H9 (cell line): Measurements from ENCODE around the gene DNAAF5. TPM values are rescaled to one million over a fixed set of nuclear protein-coding genes. Genes with fewer than 3 reads are reported as not detected.
A peak's percentile ranks its signal among the peaks of the same experiment; 100 is the strongest.

Experiments used
- DNase-seq: peaks from one replicate; pipeline ENCODE4 v3.0.0-alpha.2; 2017
- H2AFZ ChIP-seq: one replicate; pipeline ENCODE4 v1.6.1; 2013; ENCODE audit warnings: mild to moderate bottlenecking, low read length, control low read depth, moderate library complexity
- H2AK5ac ChIP-seq: 2 replicates; pipeline ENCODE4 v1.6.1; 2013; ENCODE audit warnings: low read length, control low read depth, mixed read lengths; ENCODE audit not compliant: insufficient read length
- H2BK120ac ChIP-seq: one replicate; pipeline ENCODE4 v1.6.1; 2013; ENCODE audit warnings: low read depth, mild to moderate bottlenecking, low read length, control low read depth, inconsistent platforms; ENCODE audit not compliant: poor library complexity, severe bottlenecking
- H2BK12ac ChIP-seq: 2 replicates; pipeline ENCODE4 v1.6.1; 2013; ENCODE audit warnings: low read length, control low read depth, mixed read lengths, low read depth; ENCODE audit not compliant: insufficient read length
- H2BK15ac ChIP-seq: 2 replicates; pipeline ENCODE4 v1.6.1; 2013; ENCODE audit warnings: low read depth, low read length, control low read depth
- H2BK20ac ChIP-seq: one replicate; pipeline ENCODE4 v1.6.1; 2013; ENCODE audit warnings: low read depth, mild to moderate bottlenecking, low read length, control low read depth, inconsistent platforms; ENCODE audit not compliant: poor library complexity, severe bottlenecking
- H2BK5ac ChIP-seq: 2 replicates; pipeline ENCODE4 v1.6.1; 2013; ENCODE audit warnings: low read length, control low read depth, mixed read lengths; ENCODE audit not compliant: insufficient read length
- H3K14ac ChIP-seq: 2 replicates; pipeline ENCODE4 v1.6.1; 2013; ENCODE audit warnings: low read length, control low read depth; ENCODE audit not compliant: insufficient read depth
- H3K18ac ChIP-seq: 2 replicates; pipeline ENCODE4 v1.6.1; 2013; ENCODE audit warnings: low read depth, mild to moderate bottlenecking, mixed read lengths, low read length, control low read depth; ENCODE audit not compliant: insufficient read length
- H3K23ac ChIP-seq: 2 replicates; pipeline ENCODE4 v1.6.1; 2013; ENCODE audit warnings: low read length, control low read depth, mixed read lengths, low read depth; ENCODE audit not compliant: insufficient read length
- H3K23me2 ChIP-seq: 2 replicates; pipeline ENCODE4 v1.6.1; 2013; ENCODE audit warnings: low read depth, mild to moderate bottlenecking, mixed read lengths, low read length, control low read depth; ENCODE audit not compliant: insufficient read length, poor library complexity, severe bottlenecking
- H3K27ac ChIP-seq: 2 replicates; pipeline ENCODE4 v1.5.1; 2013; ENCODE audit warnings: low read length, control low read depth, mixed read lengths, low read depth; ENCODE audit not compliant: insufficient read length
- H3K27me3 ChIP-seq: 2 replicates; pipeline ENCODE4 v1.6.1; 2013; ENCODE audit warnings: low read length, control low read depth, inconsistent platforms; ENCODE audit not compliant: insufficient read depth
- H3K4ac ChIP-seq: 2 replicates; pipeline ENCODE4 v1.6.1; 2013; ENCODE audit warnings: low read depth, mild to moderate bottlenecking, control low read depth, inconsistent platforms, low read length, moderate library complexity
- H3K4me1 ChIP-seq: 2 replicates; pipeline ENCODE4 v1.6.1; 2013; ENCODE audit warnings: low read length, control low read depth, inconsistent platforms; ENCODE audit not compliant: insufficient read depth
- H3K4me2 ChIP-seq: 2 replicates; pipeline ENCODE4 v1.6.1; 2013; ENCODE audit warnings: low read length, control low read depth, mixed read lengths; ENCODE audit not compliant: insufficient read length, insufficient read depth
- H3K56ac ChIP-seq: 2 replicates; pipeline ENCODE4 v1.6.1; 2013; ENCODE audit warnings: low read depth, mild to moderate bottlenecking, mixed read lengths, low read length, control low read depth; ENCODE audit not compliant: insufficient read length
- H3K79me1 ChIP-seq: 2 replicates; pipeline ENCODE4 v1.6.1; 2013; ENCODE audit warnings: low read depth, mild to moderate bottlenecking, moderate library complexity, low read length, control low read depth, inconsistent platforms; ENCODE audit not compliant: insufficient read depth, poor library complexity, severe bottlenecking
- H3K79me2 ChIP-seq: 2 replicates; pipeline ENCODE4 v1.6.1; 2013; ENCODE audit warnings: low read length, control low read depth, inconsistent platforms; ENCODE audit not compliant: insufficient read depth
- H3K9ac ChIP-seq: 2 replicates; pipeline ENCODE4 v1.6.1; 2013; ENCODE audit warnings: low read length, control low read depth, mixed read lengths; ENCODE audit not compliant: insufficient read length; ENCODE audit errors: extremely low read depth
- H3K9me3 ChIP-seq: one replicate; pipeline ENCODE4 v1.6.1; 2013; ENCODE audit warnings: low read depth, low read length, inconsistent platforms; ENCODE audit not compliant: control insufficient read depth
- H3T11ph ChIP-seq: one replicate; pipeline ENCODE4 v1.6.1; 2013; ENCODE audit warnings: mild to moderate bottlenecking, low read length, control low read depth, inconsistent platforms
- H4K20me1 ChIP-seq: one replicate; pipeline ENCODE4 v1.6.1; 2013; ENCODE audit not compliant: control insufficient read depth, insufficient read length, insufficient read depth
- H4K5ac ChIP-seq: 2 replicates; pipeline ENCODE4 v1.6.1; 2013; ENCODE audit warnings: low read depth, mild to moderate bottlenecking, mixed read lengths, low read length, control low read depth; ENCODE audit not compliant: insufficient read length
- H4K8ac ChIP-seq: replicated peaks from 2 replicates; pipeline ENCODE4 v1.6.1; 2013; ENCODE audit warnings: low read length, control low read depth, mixed read lengths, low read depth; ENCODE audit not compliant: insufficient read length
- H4K91ac ChIP-seq: 2 replicates; pipeline ENCODE4 v1.6.1; 2013; ENCODE audit warnings: low read depth, mild to moderate bottlenecking, moderate library complexity, mixed read lengths, low read length, control low read depth; ENCODE audit not compliant: insufficient read length
- H3K27ac Mint-ChIP-seq, 3 experiments: 2 replicates in 2 of 3; 3 replicates in 1 of 3; pipeline ENCODE4 v1.8.0; 2020 to 2021; ENCODE audit warnings: mixed read lengths in 3 of 3, mild to moderate bottlenecking in 1 of 3, moderate library complexity in 1 of 3
- H3K27me3 Mint-ChIP-seq: 2 replicates; pipeline ENCODE4 v1.8.0; 2021; ENCODE audit warnings: low read depth, mild to moderate bottlenecking, moderate library complexity, mixed read lengths
- H3K36me3 Mint-ChIP-seq, 3 experiments: 2 replicates in 2 of 3; 3 replicates in 1 of 3; pipeline ENCODE4 v1.8.0; 2020 to 2021; ENCODE audit warnings: low read depth in 3 of 3, mixed read lengths in 3 of 3; ENCODE audit not compliant: insufficient read depth in 1 of 3
- H3K4me1 Mint-ChIP-seq, 2 experiments: 2 replicates each; pipeline ENCODE4 v1.8.0; 2020; ENCODE audit warnings: mixed read lengths in 2 of 2
- H3K4me3 Mint-ChIP-seq, 2 experiments: 2 replicates in 1 of 2; 3 replicates in 1 of 2; pipeline ENCODE4 v1.8.0; 2020 to 2021; ENCODE audit warnings: mild to moderate bottlenecking in 2 of 2, mixed read lengths in 2 of 2, moderate library complexity in 1 of 2
- H3K9me3 Mint-ChIP-seq, 2 experiments: 2 replicates in 1 of 2; 3 replicates in 1 of 2; pipeline ENCODE4 v1.8.0; 2020; ENCODE audit warnings: mild to moderate bottlenecking in 2 of 2, mixed read lengths in 2 of 2, moderate library complexity in 1 of 2
- CTCF ChIP-seq: fragments of 200-600 bp; sonication (generic); conservative IDR thresholded peaks from 3 replicates; pipeline ENCODE4 v1.8.0; 2021; ENCODE audit warnings: antibody characterized with exemption, mild to moderate bottlenecking
- WGBS: extraction: QIAGEN DNeasy Blood & Tissue Kit; methylation state at CpG from one replicate; pipeline ENCODE4 v1.1.7; 2013; ENCODE audit warnings: missing lambda C conversion rate, low lambda C conversion rate, mixed read lengths; ENCODE audit not compliant: insufficient read length; ENCODE audit errors: extremely low coverage; 5-methylcytosine and 5-hydroxymethylcytosine counted together
- total RNA-seq: library from RNA; stranded (reverse); gene quantifications from 2 replicates; pipeline ENCODE4 v1.2.1, GENCODE V29; 2021

The DNAAF5 gene
- total RNA-seq, 1 experiment from 2014 or later: 43.5 TPM

- Histone ChIP-seq H3K18ac (peak overlapping the region; percentile 31), H2AFZ (no peak overlapping the region), H4K8ac (no peak overlapping the region), H3K56ac (no peak overlapping the region), H2BK5ac (no peak overlapping the region), H3K23ac (no peak overlapping the region), H3K9ac (no peak overlapping the region), H2AK5ac (no peak overlapping the region), H4K91ac (no peak overlapping the region), H4K5ac (no peak overlapping the region), H3K9me3 (no peaks in the 10 kb centered on the region), H3K27ac (no peak overlapping the region), H3K27me3 (no peaks in the 10 kb centered on the region), H2BK120ac (no peak overlapping the region), H3K4me2 (no peak overlapping the region), H3K14ac (peak overlapping the region; percentile 67; the same call in 1 of the 2 replicates), H2BK15ac (no peak overlapping the region), H3K79me1 (no peaks in the 10 kb centered on the region), H3K4me1 (no peaks in the 10 kb centered on the region), H3T11ph (no peak overlapping the region), H2BK12ac (no peak overlapping the region), H3K23me2 (no peaks in the 10 kb centered on the region), H2BK20ac (no peak overlapping the region), H3K4ac (no peak overlapping the region), H4K20me1 (no peaks in the 10 kb centered on the region), H3K79me2 (no peaks in the 10 kb centered on the region)
- Mint-ChIP-seq H3K4me1 (no peaks in the 10 kb centered on the region), H3K36me3 (peaks cover 17 to 39% (median 29%) of the 10 kb centered on the region in 3 experiments), H3K27ac (no peak overlapping the region; a peak in 1 of 7 replicates), H3K4me3 (no peak overlapping the region), H3K9me3 (no peaks in the 10 kb centered on the region), H3K27me3 (no peaks in the 10 kb centered on the region)
- peak; percentile 81 for DNase-seq
- peak; percentile 99 for TF ChIP-seq CTCF
- WGBS: no CpG with 5 or more reads among the region's 65 CpGs
These were observed 47.9 kb downstream of the DNAAF5 start for GRCh38 chr7:774161-775109.
